Lung (tissue), 12 donors: ENCODE data around the gene NUB1. TPM values are rescaled to one million over a fixed set of nuclear protein-coding genes. Genes with fewer than 3 reads are reported as not detected.

Source experiments
- ATAC-seq: fragments of 200-7000 bp; cut with Tn5 transposase; one replicate; pipeline ENCODE4 v1.9.1; 2020; ENCODE audit warnings: moderate number of reproducible peaks; ENCODE audit not compliant: insufficient read depth, low FRiP score
- DNase-seq, 3 donors: peaks; one replicate each; pipeline ENCODE4 v3.0.0-alpha.2; 2013 to 2017
- H3K27ac ChIP-seq, 2 donors: one replicate each; pipeline ENCODE4 v1.5.1; 2013; ENCODE audit warnings: mild to moderate bottlenecking in 2 of 2, moderate library complexity in 2 of 2, control low read depth in 1 of 2, inconsistent platforms in 1 of 2, low read depth in 1 of 2, low read length in 1 of 2
- H3K27me3 ChIP-seq, 3 donors: one replicate each; pipeline ENCODE4 v1.5.1; 2013; ENCODE audit warnings: low read length in 2 of 3; ENCODE audit not compliant: control insufficient read depth in 3 of 3, insufficient read depth in 3 of 3
- H3K36me3 ChIP-seq, 4 donors: one replicate each; pipeline ENCODE4 v1.5.1; 2013; ENCODE audit warnings: low read length in 4 of 4, mild to moderate bottlenecking in 1 of 4, moderate library complexity in 1 of 4; ENCODE audit not compliant: control insufficient read depth in 4 of 4, insufficient read depth in 4 of 4
- H3K4me1 ChIP-seq, 5 donors: one replicate each; pipeline ENCODE4 v1.5.1; 2013; ENCODE audit warnings: low read length in 5 of 5, mild to moderate bottlenecking in 2 of 5, moderate library complexity in 1 of 5; ENCODE audit not compliant: control insufficient read depth in 5 of 5, insufficient read depth in 5 of 5
- H3K4me3 ChIP-seq: one replicate; pipeline ENCODE4 v1.5.1; 2013; ENCODE audit warnings: mild to moderate bottlenecking, control low read depth, moderate library complexity
- H3K9ac ChIP-seq, 2 donors: one replicate each; pipeline ENCODE4 v1.5.1; 2013; ENCODE audit warnings: low read length in 2 of 2, control low read depth in 1 of 2; ENCODE audit not compliant: insufficient read depth in 1 of 2
- H3K9me3 ChIP-seq, 4 donors: one replicate each; pipeline ENCODE4 v1.5.1; 2013; ENCODE audit warnings: low read length in 3 of 4, mild to moderate bottlenecking in 1 of 4, moderate library complexity in 1 of 4; ENCODE audit not compliant: control insufficient read depth in 4 of 4, insufficient read depth in 3 of 4
- WGBS, 2 donors: extraction: QIAGEN DNeasy Blood & Tissue Kit; methylation state at CpG; one replicate each; pipeline ENCODE4 v1.1.7; 2013; 5-methylcytosine and 5-hydroxymethylcytosine counted together
- polyA plus RNA-seq, 2 donors: library from polyadenylated mRNA; stranded (reverse); fragments of 200-250 nt; gene quantifications; one replicate each; pipeline ENCODE4 v1.2.1, GENCODE V29; 2013
- total RNA-seq, 2 donors: library from RNA; depleted of rRNA in 1 of 2; stranded (reverse); fragments of >200 nt in 1 of 2; gene quantifications; one replicate each; pipeline ENCODE4 v1.2.1, GENCODE V29; 2014 to 2021
- TF ChIP-seq, protein P1 (sequence below): IDR thresholded peaks from 2 replicates; pipeline ENCODE4 v1.5.1; 2012; ENCODE audit warnings: mild to moderate bottlenecking; ENCODE audit errors: control extremely low read depth, extremely low read depth
- donor health status: control.
- donor health status: control.
- donor health status: Bipolar disorder and iron deficiency.
- donor health status: healthy.
- donor health status: DM: yes; HTN: yes; CAD: no.

NUB1 gene
- total and polyA plus RNA-seq, 4 donors, result 22.6 to 47.4 (median 34.6) TPM

GRCh38 chr7:151298765-151299164, 42.8 kb upstream of the NUB1 start:
- DNase-seq (no peak), ATAC-seq (no peak)
- no peaks in the 10 kb centered on the region for H3K36me3 ChIP-seq
- TF ChIP-seq, protein P1, sequence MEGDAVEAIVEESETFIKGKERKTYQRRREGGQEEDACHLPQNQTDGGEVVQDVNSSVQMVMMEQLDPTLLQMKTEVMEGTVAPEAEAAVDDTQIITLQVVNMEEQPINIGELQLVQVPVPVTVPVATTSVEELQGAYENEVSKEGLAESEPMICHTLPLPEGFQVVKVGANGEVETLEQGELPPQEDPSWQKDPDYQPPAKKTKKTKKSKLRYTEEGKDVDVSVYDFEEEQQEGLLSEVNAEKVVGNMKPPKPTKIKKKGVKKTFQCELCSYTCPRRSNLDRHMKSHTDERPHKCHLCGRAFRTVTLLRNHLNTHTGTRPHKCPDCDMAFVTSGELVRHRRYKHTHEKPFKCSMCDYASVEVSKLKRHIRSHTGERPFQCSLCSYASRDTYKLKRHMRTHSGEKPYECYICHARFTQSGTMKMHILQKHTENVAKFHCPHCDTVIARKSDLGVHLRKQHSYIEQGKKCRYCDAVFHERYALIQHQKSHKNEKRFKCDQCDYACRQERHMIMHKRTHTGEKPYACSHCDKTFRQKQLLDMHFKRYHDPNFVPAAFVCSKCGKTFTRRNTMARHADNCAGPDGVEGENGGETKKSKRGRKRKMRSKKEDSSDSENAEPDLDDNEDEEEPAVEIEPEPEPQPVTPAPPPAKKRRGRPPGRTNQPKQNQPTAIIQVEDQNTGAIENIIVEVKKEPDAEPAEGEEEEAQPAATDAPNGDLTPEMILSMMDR, result no peak
- peaks cover 0 to 6% (median 2%) of the 10 kb centered on the region in 5 donors for H3K4me1 ChIP-seq
- H3K9ac ChIP-seq, result no peak overlapping the region
- H3K9me3 ChIP-seq, result peaks cover 0 to 8% (median 0%) of the 10 kb centered on the region in 4 donors
- H3K27ac ChIP-seq, result no peak overlapping the region
- WGBS, 2 donors, result 39 to 41% methylated on average over 5 of the region's 5 CpGs
- peaks cover 0 to 14% (median 9%) of the 10 kb centered on the region in 3 donors for H3K27me3 ChIP-seq
- H3K4me3 ChIP-seq, result no peak overlapping the region

DNA sequence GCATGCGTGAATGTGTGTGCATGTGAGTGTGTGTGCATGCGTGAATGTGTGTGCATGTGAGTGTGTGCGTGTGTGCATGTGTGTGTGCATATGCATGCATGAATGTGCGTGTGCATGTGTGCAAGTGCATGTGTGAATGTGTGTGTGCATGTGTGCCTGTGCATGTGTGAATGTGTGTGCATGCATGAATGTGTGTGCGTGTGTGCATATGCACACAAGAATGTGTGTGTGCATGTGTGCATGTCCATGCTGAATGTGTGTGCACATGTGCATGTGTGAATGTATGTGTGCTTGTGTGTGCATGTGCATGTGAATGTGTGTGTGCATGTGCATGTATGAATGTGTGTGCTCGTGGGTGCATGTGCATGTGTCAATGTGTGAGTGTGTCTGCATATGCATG, 42.1 kb upstream of the NUB1 start:
- Histone ChIP-seq H3K27me3 (peaks cover 0 to 9% (median 9%) of the 10 kb centered on the region in 3 donors), H3K9ac (no peak overlapping the region), H3K4me1 (peaks cover 0 to 7% (median 3%) of the 10 kb centered on the region in 5 donors), H3K4me3 (no peak overlapping the region), H3K36me3 (no peaks in the 10 kb centered on the region), H3K27ac (no peak overlapping the region), H3K9me3 (peaks cover 0 to 8% (median 0%) of the 10 kb centered on the region in 4 donors)
- 93 to 94% methylated on average over 6 of the region's 6 CpGs for WGBS, 2 donors
- no peak for ATAC-seq
- DNase-seq, result no peak
- TF ChIP-seq, protein P1, result no peak

DNA sequence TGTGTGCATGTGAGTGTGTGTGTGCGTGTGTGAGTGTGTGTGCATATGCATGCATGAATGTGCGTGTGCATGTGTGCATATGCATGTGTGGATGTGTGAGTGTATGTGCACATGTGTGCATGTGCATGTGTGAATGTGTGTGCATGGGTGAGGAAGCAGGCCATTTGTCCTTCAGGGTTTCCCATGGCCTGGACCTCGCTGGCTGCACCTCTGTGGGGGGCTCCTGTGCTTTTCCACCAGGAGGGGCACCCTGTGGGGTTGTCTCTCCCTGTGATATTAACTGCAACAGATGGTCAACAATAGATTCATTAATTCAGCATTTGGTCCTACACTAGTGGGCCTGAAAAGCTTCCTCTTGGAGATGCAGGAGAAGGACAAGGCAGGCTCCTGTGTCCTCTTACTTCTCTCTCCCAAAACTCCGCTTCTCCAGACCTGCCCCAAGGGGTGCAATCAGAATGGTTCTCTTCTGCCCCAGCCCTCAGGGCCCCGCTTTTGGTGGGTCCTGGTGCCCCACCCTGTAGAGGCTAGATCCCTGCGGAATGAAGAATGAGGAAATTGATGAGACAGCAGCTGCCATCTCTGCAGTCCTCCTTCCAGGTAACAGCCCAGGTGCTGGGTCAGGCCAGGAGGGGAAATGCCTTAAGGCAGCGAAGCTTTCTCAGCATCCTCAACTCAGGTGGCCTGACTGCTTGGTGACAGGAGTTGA, 41.5 kb upstream of the NUB1 start:
- Histone ChIP-seq H3K27me3 (peaks cover 0 to 9% (median 7%) of the 10 kb centered on the region in 3 donors), H3K27ac (no peak overlapping the region), H3K36me3 (no peaks in the 10 kb centered on the region), H3K9ac (no peak overlapping the region), H3K4me3 (no peak overlapping the region), H3K4me1 (peaks cover 0 to 7% (median 3%) of the 10 kb centered on the region in 5 donors), H3K9me3 (peaks cover 0 to 8% (median 0%) of the 10 kb centered on the region in 4 donors)
- ATAC-seq (no peak), DNase-seq (no peak)
- TF ChIP-seq, protein P1, result no peak
- 85 to 89% methylated on average over 7 of the region's 7 CpGs for WGBS, 2 donors
